ACC112 (cell line): ENCODE results near the gene DNAJC24.

Experiments
- H2AFZ ChIP-seq: fragments of 200-600 bp; sonication (generic); one replicate; pipeline ENCODE4 v1.6.0; 2017; ENCODE audit warnings: antibody characterized with exemption, low read length; ENCODE audit not compliant: unreplicated experiment
- H3K27ac ChIP-seq: fragments of 200-600 bp; sonication (generic); 2 replicates; pipeline ENCODE4 v1.5.1; 2014; ENCODE audit warnings: low read depth, mild to moderate bottlenecking, antibody characterized with exemption, low read length, moderate library complexity
- H3K27me3 ChIP-seq: fragments of 200-600 bp; sonication (generic); 2 replicates; pipeline ENCODE4 v1.6.1; 2014; ENCODE audit warnings: mild to moderate bottlenecking, antibody characterized with exemption, low read length, moderate library complexity, mixed read lengths; ENCODE audit not compliant: insufficient read depth
- H3K36me3 ChIP-seq: fragments of 200-600 bp; sonication (generic); 2 replicates; pipeline ENCODE4 v1.6.1; 2016; ENCODE audit warnings: mild to moderate bottlenecking, antibody characterized with exemption, low read length, moderate library complexity, mixed read lengths; ENCODE audit not compliant: insufficient read depth
- H3K4me1 ChIP-seq: fragments of 200-600 bp; sonication (generic); one replicate; pipeline ENCODE4 v1.6.1; 2016; ENCODE audit warnings: low read length, mixed read lengths; ENCODE audit not compliant: insufficient read depth, unreplicated experiment, control insufficient read depth
- H3K4me3 ChIP-seq: fragments of 200-600 bp; sonication (generic); 2 replicates; pipeline ENCODE4 v1.5.1; 2014; ENCODE audit warnings: mild to moderate bottlenecking, low read depth, low read length
- H3K79me2 ChIP-seq: fragments of 200-600 bp; sonication (generic); one replicate; pipeline ENCODE4 v1.6.0; 2016; ENCODE audit warnings: low read length; ENCODE audit not compliant: control insufficient read depth, unreplicated experiment, insufficient read depth

Gene DNAJC24

GRCh38 chr11:31441296-31441695 lies 71.6 kb downstream of the DNAJC24 start:
- H3K27ac ChIP-seq = no peak overlapping the region
- H2AFZ ChIP-seq = no peak overlapping the region
- H3K4me1 ChIP-seq = peaks cover 6% of the 10 kb centered on the region
- H3K27me3 ChIP-seq = no peaks in the 10 kb centered on the region
- no peak overlapping the region for H3K4me3 ChIP-seq
- no peaks in the 10 kb centered on the region for H3K36me3 ChIP-seq
- no peaks in the 10 kb centered on the region for H3K79me2 ChIP-seq

- no peak overlapping the region for H2AFZ ChIP-seq
- H3K4me3 ChIP-seq = no peak overlapping the region
- H3K4me1 ChIP-seq = peaks cover 6% of the 10 kb centered on the region
- no peaks in the 10 kb centered on the region for H3K27me3 ChIP-seq
- H3K27ac ChIP-seq = no peak overlapping the region
- H3K79me2 ChIP-seq = no peaks in the 10 kb centered on the region
- H3K36me3 ChIP-seq = no peaks in the 10 kb centered on the region
These were observed 72.4 kb downstream of the DNAJC24 start for GRCh38 chr11:31442086-31442485.

- Histone ChIP-seq H3K79me2 (no peaks in the 10 kb centered on the region), H3K4me1 (no peaks in the 10 kb centered on the region), H3K27me3 (no peaks in the 10 kb centered on the region), H3K36me3 (peaks cover 2% of the 10 kb centered on the region; the same call in 1 of the 2 replicates), H3K4me3 (no peak overlapping the region), H2AFZ (no peak overlapping the region), H3K27ac (no peak overlapping the region)
These were observed 74.1 kb downstream of the DNAJC24 start for GRCh38 chr11:31443802-31444201.

GRCh38 chr11:31445621-31446020 lies 76.0 kb downstream of the DNAJC24 start:
- no peak overlapping the region for H2AFZ ChIP-seq
- H3K36me3 ChIP-seq = peaks cover 4% of the 10 kb centered on the region; the same call in 1 of the 2 replicates
- no peaks in the 10 kb centered on the region for H3K4me1 ChIP-seq
- no peaks in the 10 kb centered on the region for H3K27me3 ChIP-seq
- no peak overlapping the region for H3K4me3 ChIP-seq
- no peak overlapping the region for H3K27ac ChIP-seq
- H3K79me2 ChIP-seq = no peaks in the 10 kb centered on the region

GRCh38 chr11:31449040-31449439 lies 79.4 kb downstream of the DNAJC24 start:
- H2AFZ ChIP-seq = no peak overlapping the region
- H3K27me3 ChIP-seq = no peaks in the 10 kb centered on the region
- no peak overlapping the region for H3K27ac ChIP-seq
- no peak overlapping the region for H3K4me3 ChIP-seq
- no peaks in the 10 kb centered on the region for H3K79me2 ChIP-seq
- peaks cover 4% of the 10 kb centered on the region; the same call in 1 of the 2 replicates for H3K36me3 ChIP-seq
- no peaks in the 10 kb centered on the region for H3K4me1 ChIP-seq

- Histone ChIP-seq H3K27ac (no peak overlapping the region), H3K4me1 (no peaks in the 10 kb centered on the region)
These were observed 81.2 kb downstream of the DNAJC24 start for GRCh38 chr11:31450841-31451240.

GRCh38 chr11:31455177-31455576 lies 85.5 kb downstream of the DNAJC24 start:
- Histone ChIP-seq H3K36me3 (no peaks in the 10 kb centered on the region), H3K27ac (no peak overlapping the region), H3K79me2 (no peaks in the 10 kb centered on the region), H3K27me3 (no peaks in the 10 kb centered on the region), H3K4me3 (no peak overlapping the region), H3K4me1 (no peaks in the 10 kb centered on the region), H2AFZ (no peak overlapping the region)

More at GRCh38 chr11:31450841-31451240, 81.2 kb downstream of the DNAJC24 start:
- Histone ChIP-seq H2AFZ (no peak overlapping the region), H3K27me3 (no peaks in the 10 kb centered on the region), H3K36me3 (peaks cover 4% of the 10 kb centered on the region; the same call in 1 of the 2 replicates), H3K79me2 (no peaks in the 10 kb centered on the region), H3K4me3 (no peak overlapping the region)

GRCh38 chr11:31464436-31464835 lies 94.8 kb downstream of the DNAJC24 start:
- peaks cover 18% of the 10 kb centered on the region for H3K36me3 ChIP-seq

GRCh38 chr11:31474083-31474482 lies 104.4 kb downstream of the DNAJC24 start:
- no peaks in the 10 kb centered on the region for H3K27me3 ChIP-seq
- no peak overlapping the region for H3K27ac ChIP-seq
- no peak overlapping the region for H3K4me3 ChIP-seq
- H3K79me2 ChIP-seq = peaks cover 6% of the 10 kb centered on the region
- H2AFZ ChIP-seq = no peak overlapping the region
- H3K36me3 ChIP-seq = no peaks in the 10 kb centered on the region
- H3K4me1 ChIP-seq = no peaks in the 10 kb centered on the region

More at GRCh38 chr11:31464436-31464835, 94.8 kb downstream of the DNAJC24 start:
- Histone ChIP-seq H3K4me3 (no peak overlapping the region), H3K79me2 (no peaks in the 10 kb centered on the region), H3K27ac (no peak overlapping the region), H3K4me1 (no peaks in the 10 kb centered on the region), H2AFZ (no peak overlapping the region), H3K27me3 (no peaks in the 10 kb centered on the region)

- Histone ChIP-seq H2AFZ (no peak overlapping the region), H3K27ac (no peak overlapping the region), H3K4me3 (no peak overlapping the region), H3K27me3 (no peaks in the 10 kb centered on the region), H3K4me1 (no peaks in the 10 kb centered on the region), H3K79me2 (peaks cover 9% of the 10 kb centered on the region), H3K36me3 (no peaks in the 10 kb centered on the region)
These were observed 108.0 kb downstream of the DNAJC24 start for GRCh38 chr11:31477528-31478222.

GRCh38 chr11:31478223-31478590 lies 108.5 kb downstream of the DNAJC24 start:
- H3K27ac ChIP-seq = no peak overlapping the region
- peaks cover 10% of the 10 kb centered on the region for H3K79me2 ChIP-seq
- no peaks in the 10 kb centered on the region for H3K36me3 ChIP-seq
- no peaks in the 10 kb centered on the region for H3K4me1 ChIP-seq
- no peaks in the 10 kb centered on the region for H3K27me3 ChIP-seq
- no peak overlapping the region for H3K4me3 ChIP-seq
- no peak overlapping the region for H2AFZ ChIP-seq
